Measurements from ENCODE around the gene DENND5B.

DNA sequence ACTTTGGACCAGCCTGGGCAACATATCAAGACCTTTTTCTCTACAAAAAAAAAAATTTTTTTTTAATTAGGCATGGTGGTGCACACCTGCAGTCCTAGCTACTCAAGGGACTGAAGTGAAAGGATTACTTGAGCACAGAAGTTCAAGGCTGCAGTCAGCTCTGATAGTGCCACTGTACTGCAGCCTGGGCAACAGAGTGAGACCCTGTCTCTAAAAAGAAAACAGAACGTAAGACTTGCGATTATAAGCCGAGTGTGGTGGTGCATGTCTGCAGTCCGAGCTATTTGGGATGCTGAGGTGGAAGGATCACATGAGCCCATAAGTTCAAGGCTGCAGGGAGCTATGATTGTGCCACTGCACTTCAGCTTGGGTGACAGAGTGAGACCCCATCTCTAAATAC, 76.0 kb downstream of the DENND5B start:
- TF ChIP-seq POLR2AphosphoS5 (IDR thresholded peaks at IDR 0.05; ENCODE audit: low read depth, low read length): no peak
- TF ChIP-seq, protein P1, sequence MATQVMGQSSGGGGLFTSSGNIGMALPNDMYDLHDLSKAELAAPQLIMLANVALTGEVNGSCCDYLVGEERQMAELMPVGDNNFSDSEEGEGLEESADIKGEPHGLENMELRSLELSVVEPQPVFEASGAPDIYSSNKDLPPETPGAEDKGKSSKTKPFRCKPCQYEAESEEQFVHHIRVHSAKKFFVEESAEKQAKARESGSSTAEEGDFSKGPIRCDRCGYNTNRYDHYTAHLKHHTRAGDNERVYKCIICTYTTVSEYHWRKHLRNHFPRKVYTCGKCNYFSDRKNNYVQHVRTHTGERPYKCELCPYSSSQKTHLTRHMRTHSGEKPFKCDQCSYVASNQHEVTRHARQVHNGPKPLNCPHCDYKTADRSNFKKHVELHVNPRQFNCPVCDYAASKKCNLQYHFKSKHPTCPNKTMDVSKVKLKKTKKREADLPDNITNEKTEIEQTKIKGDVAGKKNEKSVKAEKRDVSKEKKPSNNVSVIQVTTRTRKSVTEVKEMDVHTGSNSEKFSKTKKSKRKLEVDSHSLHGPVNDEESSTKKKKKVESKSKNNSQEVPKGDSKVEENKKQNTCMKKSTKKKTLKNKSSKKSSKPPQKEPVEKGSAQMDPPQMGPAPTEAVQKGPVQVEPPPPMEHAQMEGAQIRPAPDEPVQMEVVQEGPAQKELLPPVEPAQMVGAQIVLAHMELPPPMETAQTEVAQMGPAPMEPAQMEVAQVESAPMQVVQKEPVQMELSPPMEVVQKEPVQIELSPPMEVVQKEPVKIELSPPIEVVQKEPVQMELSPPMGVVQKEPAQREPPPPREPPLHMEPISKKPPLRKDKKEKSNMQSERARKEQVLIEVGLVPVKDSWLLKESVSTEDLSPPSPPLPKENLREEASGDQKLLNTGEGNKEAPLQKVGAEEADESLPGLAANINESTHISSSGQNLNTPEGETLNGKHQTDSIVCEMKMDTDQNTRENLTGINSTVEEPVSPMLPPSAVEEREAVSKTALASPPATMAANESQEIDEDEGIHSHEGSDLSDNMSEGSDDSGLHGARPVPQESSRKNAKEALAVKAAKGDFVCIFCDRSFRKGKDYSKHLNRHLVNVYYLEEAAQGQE (IDR thresholded peaks at IDR 0.05; ENCODE audit: insufficient read depth in 1 of 2, low read depth in 2 of 2, low read length in 2 of 2): no peak

All from PFSK-1 (cell line).